ENCODE measurements around the gene RAPGEF6. TPM values are rescaled to one million over a fixed set of nuclear protein-coding genes. Genes with fewer than 3 reads are reported as not detected.

Gene RAPGEF6
- total RNA-seq, 1 donor from 2014 or later, result 18.9 TPM

- Mint-ChIP-seq H3K4me3 (ENCODE audit: unreplicated experiment) (no peak overlapping the region), H3K27me3 (ENCODE audit: unreplicated experiment) (no peaks in the 10 kb centered on the region), H3K4me1 (ENCODE audit: unreplicated experiment) (no peaks in the 10 kb centered on the region), H3K36me3 (ENCODE audit: unreplicated experiment) (peaks cover 39% of the 10 kb centered on the region), H3K27ac (ENCODE audit: unreplicated experiment) (no peak overlapping the region), H3K9me3 (ENCODE audit: unreplicated experiment) (no peaks in the 10 kb centered on the region)
- DNase-seq (ENCODE audit: extremely low spot score, unreplicated experiment), result no peak
- no peak for TF ChIP-seq CTCF (IDR thresholded peaks at IDR 0.05)
Observed at GRCh38 chr5:131644822-131645221, 9.8 kb upstream of the RAPGEF6 start.

- no peak for TF ChIP-seq CTCF (IDR thresholded peaks at IDR 0.05)
- H3K4me1 Mint-ChIP-seq (ENCODE audit: unreplicated experiment), result no peaks in the 10 kb centered on the region
- H3K4me3 Mint-ChIP-seq (ENCODE audit: unreplicated experiment), result no peak overlapping the region
- peaks cover 35% of the 10 kb centered on the region for H3K36me3 Mint-ChIP-seq (ENCODE audit: unreplicated experiment)
- DNase-seq (ENCODE audit: extremely low spot score, unreplicated experiment), result no peak
- no peaks in the 10 kb centered on the region for H3K27me3 Mint-ChIP-seq (ENCODE audit: unreplicated experiment)
- H3K27ac Mint-ChIP-seq (ENCODE audit: unreplicated experiment), result no peak overlapping the region
- H3K9me3 Mint-ChIP-seq (ENCODE audit: unreplicated experiment), result no peaks in the 10 kb centered on the region
Observed at GRCh38 chr5:131644370-131644769, 9.3 kb upstream of the RAPGEF6 start.

DNA sequence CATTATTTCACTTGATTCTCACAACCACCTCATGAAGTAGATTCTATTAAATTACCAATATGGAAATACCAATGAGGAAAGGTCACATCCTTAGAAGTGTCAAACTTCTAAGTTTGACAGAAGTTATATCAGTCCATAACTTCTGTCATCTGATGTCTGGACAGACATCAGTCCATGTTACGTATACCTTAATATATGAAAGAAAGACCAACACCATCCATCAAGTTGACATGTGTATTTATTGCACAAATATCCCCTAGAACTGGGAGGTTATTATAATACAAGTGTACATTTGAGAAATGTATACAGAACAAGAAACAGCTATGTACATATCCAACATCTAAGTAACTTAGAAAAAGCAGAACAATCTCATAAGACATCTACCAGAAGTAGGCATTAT lies 6.5 kb upstream of the RAPGEF6 start:
- Mint-ChIP-seq H3K9me3 (ENCODE audit: unreplicated experiment) (no peaks in the 10 kb centered on the region), H3K4me1 (ENCODE audit: unreplicated experiment) (peaks cover 5% of the 10 kb centered on the region), H3K27ac (ENCODE audit: unreplicated experiment) (no peak overlapping the region), H3K27me3 (ENCODE audit: unreplicated experiment) (no peaks in the 10 kb centered on the region), H3K4me3 (ENCODE audit: unreplicated experiment) (no peak overlapping the region), H3K36me3 (ENCODE audit: unreplicated experiment) (peaks cover 23% of the 10 kb centered on the region)
- no peak for DNase-seq (ENCODE audit: extremely low spot score, unreplicated experiment)
- TF ChIP-seq CTCF (IDR thresholded peaks at IDR 0.05), result no peak

DNA sequence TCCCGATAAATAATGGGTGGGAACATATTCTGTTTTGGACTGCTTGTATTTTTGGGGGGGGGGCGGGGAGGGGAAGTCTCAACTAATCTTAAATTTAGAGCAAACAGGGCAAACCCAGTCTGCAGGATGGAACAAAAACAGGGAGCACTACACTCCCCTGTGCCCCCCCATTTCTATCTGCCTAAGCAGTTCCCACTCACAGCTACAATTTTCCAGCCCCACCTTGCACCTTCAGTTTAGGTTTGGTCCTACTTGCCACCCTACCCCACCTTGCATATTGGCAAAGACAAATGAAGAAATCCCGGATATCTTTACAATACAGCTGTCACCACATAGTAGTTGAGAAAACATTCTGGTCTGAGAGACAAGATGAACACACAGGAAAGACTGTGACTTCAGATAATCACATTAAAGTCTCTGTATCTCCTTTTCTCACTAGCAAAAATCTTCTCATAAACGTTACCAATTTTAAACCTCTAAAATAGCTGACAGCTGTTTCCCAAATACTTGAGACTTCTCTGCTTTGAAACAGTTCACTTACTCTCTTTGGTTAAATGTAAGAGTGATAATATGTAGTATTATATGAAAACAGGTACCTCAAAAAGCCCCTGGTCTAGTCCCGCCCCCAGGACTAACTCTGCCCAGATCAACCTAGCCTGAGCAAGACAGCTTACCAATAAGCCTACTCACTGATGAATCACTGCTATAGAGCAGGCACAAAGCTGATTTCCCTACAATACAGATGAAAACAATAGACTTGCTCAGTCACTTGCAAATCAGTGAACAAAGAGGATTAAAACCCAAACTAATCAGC lies 5.2 kb upstream of the RAPGEF6 start:
- Mint-ChIP-seq H3K36me3 (ENCODE audit: unreplicated experiment) (peaks cover 17% of the 10 kb centered on the region), H3K4me3 (ENCODE audit: unreplicated experiment) (no peak overlapping the region), H3K4me1 (ENCODE audit: unreplicated experiment) (peaks cover 10% of the 10 kb centered on the region), H3K27ac (ENCODE audit: unreplicated experiment) (no peak overlapping the region), H3K9me3 (ENCODE audit: unreplicated experiment) (no peaks in the 10 kb centered on the region), H3K27me3 (ENCODE audit: unreplicated experiment) (no peaks in the 10 kb centered on the region)
- no peak for TF ChIP-seq CTCF (IDR thresholded peaks at IDR 0.05)
- no peak for DNase-seq (ENCODE audit: extremely low spot score, unreplicated experiment)

- no peaks in the 10 kb centered on the region for H3K27me3 Mint-ChIP-seq (ENCODE audit: unreplicated experiment)
- H3K36me3 Mint-ChIP-seq (ENCODE audit: unreplicated experiment), result peaks cover 7% of the 10 kb centered on the region
- no peak overlapping the region for H3K27ac Mint-ChIP-seq (ENCODE audit: unreplicated experiment)
- no peak overlapping the region for H3K4me3 Mint-ChIP-seq (ENCODE audit: unreplicated experiment)
- H3K9me3 Mint-ChIP-seq (ENCODE audit: unreplicated experiment), result no peaks in the 10 kb centered on the region
- no peak for DNase-seq (ENCODE audit: extremely low spot score, unreplicated experiment)
- peaks cover 12% of the 10 kb centered on the region for H3K4me1 Mint-ChIP-seq (ENCODE audit: unreplicated experiment)
- TF ChIP-seq CTCF (IDR thresholded peaks at IDR 0.05), result no peak
Observed at GRCh38 chr5:131639148-131639547, 4.1 kb upstream of the RAPGEF6 start.

Measured in osteocyte (in vitro differentiated cells).